IMR-90 (cell line): ENCODE data around the gene RPEL1. TPM values are rescaled to one million over a fixed set of nuclear protein-coding genes. Genes with fewer than 3 reads are reported as not detected.
"Not testable (repeated sequence)": the region's sequence is repeated elsewhere in the genome, so short reads cannot be mapped to it uniquely, and the experiment has no call there.

Experiments
- ATAC-seq: fragments of 200-7000 bp; cut with Tn5 transposase; 2 replicates; pipeline ENCODE4 v1.9.1; 2020; ENCODE audit warnings: low read depth, mild to moderate bottlenecking, moderate library complexity
- BruUV-seq: library from RNA; stranded (reverse); fragments of 400-500 nt; replicated peaks from 2 replicates; lab custom pipeline; 2021; lab: Mats Ljungman, UMichigan
- CTCF ChIA-PET: fragments of 300-600 bp; formaldehyde crosslinking; extraction: SDS; loops from one replicate; lab custom pipeline; 2021; ENCODE audit warnings: antibody characterized with exemption; lab: Yijun Ruan, JAX
- POLR2A ChIA-PET: fragments of 300-600 bp; sonication (Branson Sonifier 250); formaldehyde crosslinking; loops from one replicate; lab custom pipeline; 2022; ENCODE audit warnings: antibody characterized with exemption; ENCODE audit not compliant: unreplicated experiment; lab: Charles Lee
- DNase-seq: peaks from one replicate; pipeline ENCODE4 v3.0.0; 2013
- H2AFZ ChIP-seq: replicated peaks from 2 replicates; pipeline ENCODE3; 2013; ENCODE audit warnings: low read length, mild to moderate bottlenecking; ENCODE audit not compliant: poor library complexity
- H2AK5ac ChIP-seq: 2 replicates; pipeline ENCODE4 v1.6.1; 2013; ENCODE audit warnings: low read depth, low read length, inconsistent platforms
- H2AK9ac ChIP-seq: replicated peaks from 2 replicates; pipeline ENCODE3; 2013; ENCODE audit warnings: mild to moderate bottlenecking, low read depth, low read length, moderate library complexity; ENCODE audit not compliant: poor library complexity
- H2BK120ac ChIP-seq: 2 replicates; pipeline ENCODE4 v1.6.1; 2013; ENCODE audit warnings: low read depth, low read length, inconsistent platforms
- H2BK15ac ChIP-seq: 3 replicates; pipeline ENCODE4 v1.6.1; 2013; ENCODE audit warnings: low read depth, low read length, inconsistent platforms
- H2BK20ac ChIP-seq: 2 replicates; pipeline ENCODE4 v1.6.1; 2013; ENCODE audit warnings: low read depth, mild to moderate bottlenecking, inconsistent platforms, low read length, moderate library complexity
- H2BK5ac ChIP-seq: 2 replicates; pipeline ENCODE4 v1.6.1; 2013; ENCODE audit warnings: mild to moderate bottlenecking, low read depth, low read length, inconsistent platforms; ENCODE audit not compliant: poor library complexity, severe bottlenecking
- H3K14ac ChIP-seq: replicated peaks from 2 replicates; pipeline ENCODE4 v1.6.1; 2013; ENCODE audit warnings: low read depth, low read length, inconsistent platforms
- H3K18ac ChIP-seq: 2 replicates; pipeline ENCODE4 v1.6.1; 2013; ENCODE audit warnings: low read depth, low read length, control low read depth
- H3K23ac ChIP-seq: 2 replicates; pipeline ENCODE4 v1.6.1; 2013; ENCODE audit warnings: low read depth, low read length, inconsistent platforms
- H3K27ac ChIP-seq: 2 replicates; pipeline ENCODE4 v1.5.1; 2013; ENCODE audit warnings: mild to moderate bottlenecking, control low read depth, low read length; ENCODE audit not compliant: insufficient read depth
- H3K27me3 ChIP-seq: 2 replicates; pipeline ENCODE4 v1.6.1; 2013; ENCODE audit warnings: low read length; ENCODE audit not compliant: control insufficient read depth, insufficient read depth
- H3K36me3 ChIP-seq: 2 replicates; pipeline ENCODE4 v1.6.1; 2013; ENCODE audit warnings: low read length, mixed read lengths; ENCODE audit not compliant: control insufficient read depth, insufficient read depth
- H3K4ac ChIP-seq: 2 replicates; pipeline ENCODE4 v1.6.1; 2013; ENCODE audit warnings: low read depth, low read length, inconsistent platforms
- H3K4me1 ChIP-seq: 2 replicates; pipeline ENCODE4 v1.6.1; 2013; ENCODE audit warnings: low read length, mixed read lengths; ENCODE audit not compliant: control insufficient read depth, insufficient read depth
- H3K4me2 ChIP-seq: 2 replicates; pipeline ENCODE4 v1.6.1; 2013; ENCODE audit warnings: low read depth, mild to moderate bottlenecking, control low read depth, low read length, moderate library complexity
- H3K4me3 ChIP-seq: 2 replicates; pipeline ENCODE4 v1.5.1; 2013; ENCODE audit warnings: low read depth, mild to moderate bottlenecking, control low read depth, low read length, moderate library complexity; ENCODE audit not compliant: insufficient read depth
- H3K56ac ChIP-seq: 2 replicates; pipeline ENCODE4 v1.6.1; 2013; ENCODE audit warnings: low read length, inconsistent platforms; ENCODE audit not compliant: insufficient read depth; ENCODE audit errors: extremely low read depth
- H3K79me1 ChIP-seq, 2 experiments: 2 replicates each; pipeline ENCODE4 v1.6.1; 2013; ENCODE audit warnings: low read length in 2 of 2, inconsistent platforms in 1 of 2, low read depth in 1 of 2
- H3K9ac ChIP-seq: 2 replicates; pipeline ENCODE4 v1.6.1; 2013; ENCODE audit warnings: low read depth, low read length, control low read depth
- H3K9me1 ChIP-seq: 2 replicates; pipeline ENCODE4 v1.6.1; 2013; ENCODE audit warnings: low read length, inconsistent platforms; ENCODE audit not compliant: insufficient read depth
- H3K9me3 ChIP-seq: 2 replicates; pipeline ENCODE4 v1.6.1; 2013; ENCODE audit warnings: low read length; ENCODE audit not compliant: control insufficient read depth, insufficient read depth
- H4K20me1 ChIP-seq: 2 replicates; pipeline ENCODE4 v1.6.1; 2013; ENCODE audit warnings: low read length, inconsistent platforms; ENCODE audit not compliant: insufficient read depth
- H4K5ac ChIP-seq: 2 replicates; pipeline ENCODE4 v1.6.1; 2013; ENCODE audit warnings: mild to moderate bottlenecking, low read depth, low read length, control low read depth
- H4K8ac ChIP-seq, 2 experiments: 2 replicates each; pipeline ENCODE4 v1.6.1; 2013; ENCODE audit warnings: low read depth in 2 of 2, low read length in 2 of 2, control low read depth in 1 of 2, inconsistent platforms in 1 of 2
- H4K91ac ChIP-seq: 2 replicates; pipeline ENCODE4 v1.6.1; 2013; ENCODE audit warnings: low read depth, low read length, inconsistent platforms; ENCODE audit not compliant: insufficient read depth
- WGBS, 2 experiments: methylation state at CpG; one replicate each; pipeline versions ENCODE4 v1.1.5 to v1.1.7; 2013; ENCODE audit warnings: missing lambda C conversion rate in 2 of 2; ENCODE audit not compliant: insufficient read length in 1 of 2; ENCODE audit errors: extremely low coverage in 2 of 2; 5-methylcytosine and 5-hydroxymethylcytosine counted together
- dilution Hi-C: fragments of 300-500 bp; cut with HindIII; formaldehyde crosslinking; loops from one replicate; pipeline ENCODE4 v1.14.3; 2018; ENCODE audit warnings: low sequenced_read_pairs; ENCODE audit not compliant: unreplicated experiment
- in situ Hi-C: fragments of 300-500 bp; cut with MboI; formaldehyde crosslinking; loops from 3 replicates; pipeline ENCODE4 v1.14.3; 2019; ENCODE audit warnings: low sequenced_read_pairs, inconsistent platforms, mixed read lengths
- intact Hi-C: fragments of 100-400 bp; cut with micrococcal nuclease; formaldehyde crosslinking; loops from 2 replicates; pipeline ENCODE4 v1.10.0; 2022
- polyA plus RNA-seq, 3 experiments: library from polyadenylated mRNA; depleted of rRNA; stranded (reverse); fragments of >200 nt; gene quantifications; 2 replicates each; pipeline ENCODE4 v1.2.3, GENCODE V29; 2012; ENCODE audit warnings: low replicate concordance in 1 of 3
- total RNA-seq: library from RNA; depleted of rRNA; stranded (reverse); fragments of >200 nt; gene quantifications from 2 replicates; pipeline ENCODE4 v1.2.3, GENCODE V29; 2012

The RPEL1 gene
- total and polyA plus RNA-seq, 2 of the 4 experiments (the other 2 are of a cell fraction), result under 0.01 to 0.26 TPM

GRCh38 chr10:103216362-103216761, 29.3 kb upstream of the RPEL1 start:
- H4K8ac ChIP-seq, result peak overlapping the region in 1 of 2 experiments; percentile 77; a peak in 2 of 4 replicates
- H3K14ac ChIP-seq, H3K9me3 ChIP-seq, H3K4me1 ChIP-seq, H3K4me3 ChIP-seq, BruUV-seq, H3K23ac ChIP-seq, H3K4me2 ChIP-seq, H4K20me1 ChIP-seq, H3K27ac ChIP-seq, intact Hi-C loops, H4K91ac ChIP-seq, H2AK9ac ChIP-seq, in situ Hi-C loops, DNase-seq, H3K9ac ChIP-seq, H3K27me3 ChIP-seq, dilution Hi-C loops, H2AFZ ChIP-seq, H3K79me1 ChIP-seq, H3K18ac ChIP-seq, ATAC-seq, CTCF ChIA-PET, H3K36me3 ChIP-seq, H3K9me1 ChIP-seq, H2AK5ac ChIP-seq, H4K5ac ChIP-seq: not testable (repeated sequence)
- H3K56ac ChIP-seq, result peak overlapping the region; percentile 30; the same call in 1 of the 2 replicates
- peak overlapping the region; percentile 6; the same call in 1 of the 2 replicates for H2BK20ac ChIP-seq
- peak overlapping the region; percentile 32; the same call in 1 of the 2 replicates for H3K4ac ChIP-seq
- H2BK5ac ChIP-seq, result peak overlapping the region; percentile 65
- H2BK15ac ChIP-seq, result peak overlapping the region; percentile 5; the same call in 1 of the 3 replicates
- WGBS, 2 experiments, result no CpG with 5 or more reads among the region's 4 CpGs
- peak overlapping the region; percentile 83 for H2BK120ac ChIP-seq
- POLR2A ChIA-PET, result interaction anchor here (0.6 kb wide), 1 partner anchor 11 kb away, joined by 3 read pairs; no protein-coding TSS in a partner anchor
